Ishikawa (cell line): Measurements from ENCODE around the gene NRXN3.

Source experiments
- EP300 ChIP-seq: IDR thresholded peaks from 2 replicates; pipeline ENCODE4 v1.6.1; 2012; ENCODE audit warnings: borderline replicate concordance
- MAX ChIP-seq: IDR thresholded peaks from 2 replicates; pipeline ENCODE4 v1.6.1; 2012
- REST ChIP-seq: IDR thresholded peaks from 2 replicates; pipeline ENCODE4 v1.6.1; 2012; ENCODE audit warnings: low read depth, mild to moderate bottlenecking
- ZBTB7A ChIP-seq: IDR thresholded peaks from 2 replicates; pipeline ENCODE4 v1.6.1; 2012; ENCODE audit warnings: low read depth

- TF ChIP-seq REST: no peak
- no peak for TF ChIP-seq EP300
- TF ChIP-seq MAX: no peak
- no peak for TF ChIP-seq ZBTB7A
These were observed 1558.2 kb downstream of the NRXN3 start for GRCh38 chr14:79728331-79728730.
